Stimulated activated CD4-positive, alpha-beta T cell treated with anti-CD3 and anti-CD28 coated beads, Interleukin-1b, Interleukin-23, amount 100 ng/mL, for 24 hours (primary cell): ENCODE results near the gene NHSL2.

Source experiments
- DNase-seq, 4 experiments: peaks; one replicate each; pipeline ENCODE4 v3.0.0-alpha.2; 2020; ENCODE audit warnings: low read depth in 4 of 4, low spot score in 1 of 4

Gene NHSL2

DNA sequence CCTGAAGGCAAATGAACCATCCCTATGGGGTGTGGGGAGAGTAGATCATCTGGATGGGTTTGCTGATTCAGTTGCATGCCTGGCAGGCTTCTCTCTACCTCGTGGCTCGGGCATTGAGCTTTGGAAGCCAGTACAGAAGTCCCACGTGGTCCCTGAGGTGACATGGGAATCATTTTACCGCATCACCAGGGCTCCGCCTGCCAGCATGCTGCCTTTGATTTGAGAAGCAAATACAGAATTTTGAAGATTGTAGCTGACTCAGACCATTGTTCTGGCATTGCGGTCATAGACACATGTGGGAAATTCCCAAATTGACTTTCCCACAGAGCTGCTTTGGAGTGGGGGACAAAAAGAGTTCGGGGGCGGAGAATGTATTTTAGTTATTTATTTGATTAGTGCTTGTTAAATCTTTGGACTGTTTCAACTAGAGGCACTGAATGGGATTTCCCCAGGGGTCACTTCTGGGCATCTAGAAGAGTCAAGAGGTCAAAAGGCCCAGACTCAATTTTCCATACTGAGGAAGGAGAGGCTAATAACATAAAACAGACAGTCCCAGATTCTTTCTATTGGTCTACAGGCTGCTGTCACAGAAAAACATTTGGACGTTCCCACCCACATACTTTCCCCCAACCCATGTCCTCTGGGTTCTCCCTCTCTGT lies 79.3 kb downstream of the NHSL2 start:
- DNase-seq: no peak

DNA sequence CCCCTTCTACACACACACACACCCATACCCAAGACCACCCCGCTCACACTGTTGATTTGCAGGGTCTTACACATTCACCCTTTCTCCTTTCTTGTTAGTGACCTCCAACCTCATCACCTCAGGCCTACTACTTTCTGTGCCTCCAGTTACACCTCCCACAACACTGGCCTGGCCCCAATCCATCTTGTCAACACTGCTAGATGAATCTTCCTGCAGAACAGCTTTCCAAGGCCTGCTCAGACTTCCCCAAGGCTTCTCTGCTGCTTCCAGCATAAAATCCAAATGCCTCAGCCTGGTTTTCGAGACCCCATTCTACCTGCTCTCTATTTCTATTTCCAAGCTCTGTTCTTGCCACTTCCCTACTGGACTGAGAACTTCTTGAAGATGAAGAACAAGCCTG lies 79.9 kb downstream of the NHSL2 start:
- no peak for DNase-seq

- DNase-seq: no peak
Observed at GRCh38 chrX:71991164-71991563, 80.5 kb downstream of the NHSL2 start.

GRCh38 chrX:71992711-71993110 lies 82.1 kb downstream of the NHSL2 start:
- no peak for DNase-seq

DNA sequence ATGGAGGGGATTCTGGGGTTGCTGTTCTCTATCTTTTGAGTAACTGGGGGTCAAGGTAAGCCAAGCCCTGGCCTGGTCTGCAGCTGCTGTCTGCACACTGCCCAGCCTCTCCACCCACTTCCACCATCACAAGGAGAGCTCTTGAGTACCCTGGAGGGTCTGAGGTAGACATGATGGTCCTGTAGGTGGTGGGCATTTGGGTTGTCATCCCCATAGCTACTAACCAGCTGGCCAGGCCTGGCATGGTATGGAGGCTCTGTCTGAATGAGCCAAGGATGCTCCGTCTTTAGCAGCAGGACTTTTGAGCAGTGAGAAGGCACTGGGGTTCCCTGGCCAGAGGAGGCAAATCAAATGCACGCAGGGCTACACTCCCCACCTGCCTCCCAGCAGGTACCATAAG lies 82.7 kb downstream of the NHSL2 start:
- no peak for DNase-seq

DNA sequence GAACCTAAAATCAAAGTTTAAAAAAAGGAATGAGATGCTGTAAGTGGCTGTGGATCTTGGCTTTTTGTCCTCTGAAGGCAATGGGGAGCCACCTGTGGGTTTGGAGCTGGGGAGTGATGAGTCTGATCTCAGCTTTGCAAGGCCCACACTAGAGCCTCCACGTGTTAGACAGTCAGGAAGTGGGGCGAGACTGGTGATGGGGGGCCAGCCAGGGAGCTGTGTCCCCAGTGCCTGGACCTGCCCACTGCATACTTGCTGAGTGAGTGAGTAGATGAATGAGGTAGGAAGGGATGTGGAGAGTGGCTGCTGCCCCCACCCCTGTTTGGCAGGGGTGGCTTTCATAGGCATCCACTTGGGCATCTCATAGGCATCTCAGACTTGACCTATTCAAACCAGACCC lies 84.0 kb downstream of the NHSL2 start:
- no peak for DNase-seq

GRCh38 chrX:71995122-71995521 lies 84.5 kb downstream of the NHSL2 start:
- DNase-seq: no peak

- DNase-seq: no peak
Observed at GRCh38 chrX:71996136-71996535, 85.5 kb downstream of the NHSL2 start.

GRCh38 chrX:71996826-71997225 lies 86.2 kb downstream of the NHSL2 start:
- DNase-seq: no peak

DNA sequence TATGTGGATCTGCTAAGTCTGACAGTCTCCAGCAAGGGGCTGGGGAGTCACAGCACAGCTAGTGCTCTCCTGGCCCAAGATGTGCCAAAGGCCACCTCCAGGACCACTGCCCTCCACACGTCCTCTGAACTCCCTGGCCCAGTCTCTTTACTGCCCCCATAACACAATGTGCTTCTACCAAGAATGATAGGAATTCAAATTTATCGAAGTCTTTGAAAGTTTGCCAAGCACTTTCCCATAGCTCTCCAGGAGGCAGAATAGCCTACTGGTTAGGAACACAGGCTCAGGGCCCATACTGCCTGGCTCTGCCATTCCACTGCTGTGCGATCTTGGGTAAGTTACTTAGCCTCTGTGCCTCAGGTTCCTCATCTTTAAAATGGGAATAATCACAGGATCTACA lies 86.7 kb downstream of the NHSL2 start:
- DNase-seq: no peak

GRCh38 chrX:71998836-71999509 lies 88.3 kb downstream of the NHSL2 start:
- DNase-seq: no peak

GRCh38 chrX:71999535-71999934 lies 88.9 kb downstream of the NHSL2 start:
- no peak for DNase-seq

- DNase-seq: no peak
Observed at GRCh38 chrX:72001471-72001870, 90.8 kb downstream of the NHSL2 start.

GRCh38 chrX:72001906-72002305 lies 91.3 kb downstream of the NHSL2 start:
- no peak for DNase-seq

- no peak for DNase-seq
Observed at GRCh38 chrX:72002875-72003274, 92.2 kb downstream of the NHSL2 start.

- DNase-seq: no peak
Observed at GRCh38 chrX:72003811-72004750, 93.4 kb downstream of the NHSL2 start.

DNA sequence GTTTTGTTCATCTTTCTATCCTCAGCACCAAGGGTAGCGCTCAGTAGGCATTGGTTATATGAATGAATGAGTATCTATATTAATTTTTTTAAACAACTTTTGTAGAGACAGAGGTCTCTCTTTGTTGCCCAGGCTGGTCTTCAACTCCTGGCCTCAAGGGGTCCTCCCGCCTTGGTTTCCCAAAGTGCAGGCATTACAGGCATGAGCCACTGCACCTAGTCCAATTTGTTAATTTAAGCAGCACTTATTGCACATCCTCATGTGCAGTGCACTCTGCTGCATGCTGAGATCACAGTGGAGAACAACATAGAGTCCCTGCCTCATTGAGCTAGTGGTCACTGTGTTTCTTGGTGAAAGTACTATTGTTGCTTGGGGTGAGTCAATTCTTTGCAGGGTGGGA lies 94.4 kb downstream of the NHSL2 start:
- no peak for DNase-seq

- DNase-seq: no peak
Observed at GRCh38 chrX:72006461-72006860, 95.8 kb downstream of the NHSL2 start.

DNA sequence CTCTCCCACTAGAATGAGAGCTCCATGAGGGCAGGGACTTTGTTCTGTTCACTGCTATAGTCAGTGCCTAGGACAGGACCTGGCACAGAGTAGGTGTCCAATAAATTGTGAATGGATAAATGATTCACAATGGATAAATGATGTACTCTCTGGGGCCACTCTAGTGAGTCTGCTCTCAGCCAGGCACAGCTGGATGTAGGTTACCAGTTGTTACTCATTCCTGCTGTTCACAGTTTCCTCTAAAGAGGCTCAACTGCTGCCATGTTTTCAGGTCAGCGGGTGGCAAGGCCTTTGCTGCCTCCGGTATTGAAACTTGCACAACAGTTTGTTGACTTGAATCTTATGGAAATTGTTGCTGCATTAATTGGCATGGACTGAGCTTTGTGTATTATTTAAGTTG lies 99.1 kb downstream of the NHSL2 start:
- DNase-seq: no peak

- no peak for DNase-seq
Observed at GRCh38 chrX:72011734-72012133, 101.1 kb downstream of the NHSL2 start.

DNA sequence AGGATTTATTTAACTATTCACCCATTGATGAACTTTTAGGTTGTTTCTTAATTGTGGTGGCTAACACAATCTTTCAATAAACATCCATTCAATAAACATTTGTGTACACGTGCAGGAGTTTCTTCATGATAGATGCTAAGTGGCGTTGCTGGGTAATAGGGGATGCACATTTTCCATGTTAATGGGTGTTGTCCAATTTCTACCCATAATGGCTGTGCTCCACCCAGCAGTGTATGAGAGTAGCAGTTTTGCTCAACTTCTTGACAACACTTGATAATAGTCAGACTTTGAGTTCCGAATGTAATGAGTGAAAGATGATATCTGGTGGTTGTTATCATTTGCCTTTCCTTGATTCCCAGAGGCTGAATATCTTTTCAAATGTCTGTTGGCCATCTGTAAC lies 104.7 kb downstream of the NHSL2 start:
- DNase-seq: no peak
